Vagina (tissue), 2 donors: ENCODE results near the gene APOL4. TPM values are rescaled to one million over a fixed set of nuclear protein-coding genes. Genes with fewer than 3 reads are reported as not detected.
A peak's percentile ranks its signal among the peaks of the same experiment; 100 is the strongest.

Experiments
- DNase-seq, 2 donors: peaks; one replicate each; pipeline ENCODE4 v3.0.0-alpha.2; 2017; ENCODE audit errors: extremely low spot score in 2 of 2
- H3K27ac ChIP-seq: fragments of 200-600 bp; sonication (generic); one replicate; pipeline ENCODE4 v1.5.1; 2019
- H3K27me3 ChIP-seq: fragments of 200-600 bp; sonication (generic); one replicate; pipeline ENCODE4 v1.5.1; 2019
- H3K36me3 ChIP-seq, 2 donors: fragments of 200-600 bp; sonication (generic); one replicate each; pipeline ENCODE4 v1.5.1; 2017 to 2019
- H3K4me1 ChIP-seq: fragments of 200-600 bp; sonication (generic); one replicate; pipeline ENCODE4 v1.5.1; 2019
- H3K4me3 ChIP-seq, 2 donors: fragments of 200-600 bp; sonication (generic); 1 replicate in 1 of 2; 2 replicates in 1 of 2; pipeline ENCODE4 v1.5.1; 2016 to 2019
- H3K9me3 ChIP-seq: fragments of 200-600 bp; sonication (generic); one replicate; pipeline ENCODE4 v1.5.1; 2019
- CTCF ChIP-seq, 3 experiments: fragments of 450-650 bp in 2 of 3; fragments of 200-600 bp in 1 of 3; sonication (generic) in 1 of 3; IDR thresholded peaks; one replicate each; pipeline ENCODE4 v1.5.1; 2017 to 2019; ENCODE audit warnings: antibody characterized with exemption in 3 of 3, mild to moderate bottlenecking in 2 of 3, moderate library complexity in 2 of 3
- POLR2A ChIP-seq, 2 donors: fragments of 450-650 bp; IDR thresholded peaks; one replicate each; pipeline ENCODE4 v1.6.1; 2017; ENCODE audit warnings: antibody characterized with exemption in 2 of 2, mild to moderate bottlenecking in 2 of 2, moderate library complexity in 2 of 2
- POLR2AphosphoS5 ChIP-seq, 2 donors: sonication (generic); formaldehyde crosslinking; IDR thresholded peaks; one replicate each; pipeline ENCODE4 v1.9.0; 2017; ENCODE audit warnings: antibody characterized with exemption in 2 of 2, mild to moderate bottlenecking in 2 of 2, low read depth in 1 of 2; ENCODE audit not compliant: insufficient read depth in 1 of 2
- intact Hi-C: fragments of 100-400 bp; cut with DNase I; formaldehyde crosslinking; loops from one replicate; pipeline ENCODE4 v1.15.1; 2023
- total RNA-seq: library from RNA; depleted of rRNA; stranded (reverse); fragments of >200 nt; gene quantifications from one replicate; pipeline ENCODE4 v1.2.3, GENCODE V29; 2016

APOL4 gene
- total RNA-seq, 1 donor from 2014 or later = 4.2 TPM

GRCh38 chr22:36238373-36239149, 37.0 kb upstream of the APOL4 start:
- no peaks in the 10 kb centered on the region for H3K27me3 ChIP-seq
- peaks cover 0 to 3% of the 10 kb centered on the region in 2 donors for H3K36me3 ChIP-seq
- H3K4me1 ChIP-seq = peaks cover 49% of the 10 kb centered on the region
- intact Hi-C loops = no loop called here
- H3K9me3 ChIP-seq = no peaks in the 10 kb centered on the region
- peak overlapping the region; percentile 56 to 73 for H3K4me3 ChIP-seq
- peak; percentile 79 to 87 for DNase-seq
- peak overlapping the region; percentile 93 for H3K27ac ChIP-seq
- TF ChIP-seq POLR2AphosphoS5 (IDR thresholded peaks at IDR 0.05; ENCODE audit: insufficient read depth in 1 of 2, low read depth in 1 of 2) (no peak), POLR2A (IDR thresholded peaks at IDR 0.05) (no peak), CTCF (IDR thresholded peaks at IDR 0.05) (no peak)

GRCh38 chr22:36237462-36238372, 36.1 kb upstream of the APOL4 start:
- Histone ChIP-seq H3K36me3 (peaks cover 0 to 10% of the 10 kb centered on the region in 2 donors), H3K4me1 (peaks cover 48% of the 10 kb centered on the region), H3K27ac (peak overlapping the region; percentile 93), H3K27me3 (no peaks in the 10 kb centered on the region), H3K9me3 (no peaks in the 10 kb centered on the region), H3K4me3 (peak overlapping the region; percentile 56 to 73)
- intact Hi-C loops = no loop called here
- DNase-seq = peak; percentile 61 to 87
- TF ChIP-seq CTCF (IDR thresholded peaks at IDR 0.05) = no peak
- TF ChIP-seq POLR2AphosphoS5 (IDR thresholded peaks at IDR 0.05; ENCODE audit: insufficient read depth in 1 of 2, low read depth in 1 of 2) = peak in 1 of 2 donors; percentile 39
- no peak for TF ChIP-seq POLR2A (IDR thresholded peaks at IDR 0.05)

DNA sequence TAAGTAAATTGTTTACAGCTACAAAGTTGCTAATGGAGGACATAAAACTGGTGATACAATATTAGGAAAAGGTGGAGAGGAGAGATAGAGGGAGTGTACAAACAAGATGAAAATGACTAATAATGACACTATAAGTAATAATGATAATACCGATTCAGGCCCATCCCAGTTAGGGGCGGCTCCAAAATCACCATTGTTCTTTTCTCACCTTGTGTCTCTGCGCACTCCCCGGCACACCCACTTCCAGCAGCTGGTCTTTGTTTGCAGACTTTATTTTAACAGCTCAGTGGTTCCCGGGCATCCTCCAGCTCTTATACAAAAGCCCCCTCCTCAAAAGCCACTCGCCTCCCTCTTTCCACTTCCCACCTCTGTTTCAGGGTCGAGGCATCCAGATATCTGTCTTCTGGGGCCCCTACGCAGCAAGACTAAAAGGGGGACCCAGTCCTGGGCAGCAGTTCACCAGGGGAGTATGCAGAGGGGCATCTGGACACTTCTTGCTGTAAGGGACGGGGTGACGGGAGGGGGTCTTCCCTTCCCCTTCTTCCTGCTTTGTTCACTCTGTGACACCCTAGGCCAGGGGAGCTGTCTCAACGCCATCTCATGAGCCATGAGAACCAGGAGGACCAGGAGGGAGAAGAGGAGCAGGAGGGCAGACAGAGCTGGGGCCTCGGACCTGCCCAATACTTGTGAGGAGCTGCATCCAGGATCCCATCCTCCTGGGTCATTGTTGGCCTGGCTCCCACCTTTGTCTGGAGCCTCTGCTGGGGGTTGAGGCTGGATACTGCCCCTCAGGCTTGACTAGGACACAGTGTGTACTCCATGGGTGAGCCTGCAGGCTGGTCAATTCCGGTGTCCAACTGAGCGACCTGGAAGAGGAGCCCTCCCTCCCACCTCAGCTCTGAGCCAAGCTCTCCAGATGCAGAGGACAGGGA, 35.0 kb upstream of the APOL4 start:
- TF ChIP-seq POLR2A (IDR thresholded peaks at IDR 0.05) (no peak), CTCF (IDR thresholded peaks at IDR 0.05) (no peak), POLR2AphosphoS5 (IDR thresholded peaks at IDR 0.05; ENCODE audit: insufficient read depth in 1 of 2, low read depth in 1 of 2) (no peak)
- peak; percentile 61 to 85 for DNase-seq
- H3K9me3 ChIP-seq = no peaks in the 10 kb centered on the region
- H3K27ac ChIP-seq = peak overlapping the region; percentile 93
- intact Hi-C loops = no loop called here
- H3K27me3 ChIP-seq = no peaks in the 10 kb centered on the region
- H3K4me3 ChIP-seq = peak overlapping the region; percentile 56 to 73
- H3K36me3 ChIP-seq = peaks cover 0 to 14% of the 10 kb centered on the region in 2 donors
- H3K4me1 ChIP-seq = peaks cover 48% of the 10 kb centered on the region

GRCh38 chr22:36235585-36235984, 34.0 kb upstream of the APOL4 start:
- H3K27me3 ChIP-seq = no peaks in the 10 kb centered on the region
- intact Hi-C loops = no loop called here
- H3K9me3 ChIP-seq = no peaks in the 10 kb centered on the region
- TF ChIP-seq CTCF (IDR thresholded peaks at IDR 0.05) (no peak), POLR2AphosphoS5 (IDR thresholded peaks at IDR 0.05; ENCODE audit: insufficient read depth in 1 of 2, low read depth in 1 of 2) (no peak), POLR2A (IDR thresholded peaks at IDR 0.05) (no peak)
- peaks cover 48% of the 10 kb centered on the region for H3K4me1 ChIP-seq
- peaks cover 0 to 25% of the 10 kb centered on the region in 2 donors for H3K36me3 ChIP-seq
- H3K27ac ChIP-seq = no peak overlapping the region
- no peak overlapping the region for H3K4me3 ChIP-seq
- DNase-seq = peak; percentile 56 to 58
